Brain pericyte (primary cell): ENCODE data around the gene TRIM25.

Source experiments
- DNase-seq: peaks from one replicate; pipeline ENCODE4 v3.0.0-alpha.2; 2012; ENCODE audit warnings: low read depth, low spot score

TRIM25 gene

DNA sequence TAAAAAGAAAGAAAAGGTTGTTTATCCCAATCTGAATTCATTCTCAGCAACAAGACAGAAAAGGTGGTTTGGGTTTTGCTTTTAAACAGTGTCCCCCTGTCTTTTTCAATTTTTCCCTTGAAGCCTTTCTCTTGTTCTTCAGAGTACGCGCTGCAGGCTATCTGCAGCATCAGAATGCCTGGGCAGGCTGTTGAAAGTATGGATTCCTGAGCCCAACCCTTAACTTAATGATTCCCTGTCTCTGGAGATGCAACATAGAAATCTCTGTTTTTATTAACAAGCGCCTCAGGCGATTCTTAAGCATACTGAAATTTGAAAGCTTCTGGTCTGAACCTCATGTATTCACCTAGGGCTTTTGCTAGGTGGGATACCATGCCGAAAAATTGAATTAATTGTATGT, 47.8 kb downstream of the TRIM25 start:
- no peak for DNase-seq

DNA sequence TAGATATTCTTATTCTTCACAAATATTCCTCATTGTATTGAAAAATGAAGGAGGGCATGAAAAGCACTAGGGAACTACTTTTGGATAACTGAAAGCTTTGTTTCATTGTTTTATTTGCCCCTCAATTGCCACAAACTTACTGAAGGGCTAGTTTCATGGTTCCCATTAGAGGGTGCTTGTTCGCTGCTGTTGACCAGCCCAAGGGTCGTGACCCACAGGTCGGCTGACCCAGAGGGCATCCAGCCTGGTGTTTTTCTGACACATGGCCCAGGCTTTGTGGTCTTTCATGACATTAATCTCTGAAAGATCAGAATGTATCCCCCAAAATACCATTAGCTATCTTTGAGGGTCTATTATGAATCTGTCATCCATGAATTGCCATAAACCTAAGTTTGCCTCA, 49.9 kb downstream of the TRIM25 start:
- DNase-seq: no peak

DNA sequence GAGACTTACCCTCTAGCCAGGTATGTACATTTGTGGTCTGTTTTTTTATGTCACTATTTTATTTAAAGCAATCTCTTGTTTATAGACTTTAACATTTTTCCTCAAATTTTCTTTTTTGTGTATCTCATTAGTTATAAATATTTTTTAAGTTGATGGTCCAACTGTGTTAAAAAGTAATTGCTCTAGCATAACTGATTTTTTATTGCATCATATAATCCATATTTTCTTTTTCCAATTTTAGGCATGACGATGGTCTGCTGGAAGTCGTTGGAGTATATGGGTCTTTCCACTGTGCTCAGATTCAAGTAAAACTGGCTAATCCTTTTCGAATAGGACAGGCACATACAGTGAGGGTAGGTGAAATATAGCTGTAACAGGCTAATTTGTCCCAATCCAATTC, 52.0 kb downstream of the TRIM25 start:
- no peak for DNase-seq

DNA sequence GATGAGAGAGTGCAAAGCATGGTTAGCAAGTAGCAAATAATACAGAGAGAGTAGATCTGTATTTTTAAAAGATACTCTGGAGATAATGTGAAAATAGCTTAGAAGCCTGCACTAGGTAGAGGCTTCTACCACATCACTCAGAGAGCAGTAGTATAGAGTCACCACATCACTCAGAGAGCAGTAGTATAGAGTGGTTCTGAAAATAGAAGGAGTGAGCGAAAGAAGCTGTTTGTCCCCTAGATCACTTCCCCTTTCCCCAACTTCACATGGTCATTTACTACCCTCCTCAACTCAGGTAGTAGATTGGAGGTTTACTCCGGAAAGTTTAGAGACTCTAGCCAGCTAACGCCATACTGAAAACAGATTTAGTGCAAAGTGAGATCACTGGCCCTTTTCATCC, 62.8 kb downstream of the TRIM25 start:
- no peak for DNase-seq

DNA sequence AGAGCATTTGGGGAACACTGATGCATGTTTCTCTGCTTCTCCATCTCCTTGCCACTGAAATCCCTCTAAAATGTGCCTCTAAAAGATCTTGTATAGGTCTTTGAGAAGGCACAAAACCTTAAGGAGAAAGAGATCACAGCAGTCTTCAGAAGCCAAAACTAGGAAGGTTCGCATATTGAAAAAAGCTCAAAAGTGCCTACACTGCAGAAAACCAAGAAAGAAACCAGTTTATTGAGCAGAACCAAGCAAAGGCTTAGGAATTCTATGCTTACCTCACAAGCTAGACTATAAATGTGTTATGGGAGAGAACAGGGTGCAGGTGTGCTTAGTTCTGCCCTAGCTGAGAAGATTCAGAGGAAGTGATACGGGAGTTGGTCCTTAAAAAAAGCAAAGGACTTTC, 63.3 kb downstream of the TRIM25 start:
- DNase-seq: no peak

DNA sequence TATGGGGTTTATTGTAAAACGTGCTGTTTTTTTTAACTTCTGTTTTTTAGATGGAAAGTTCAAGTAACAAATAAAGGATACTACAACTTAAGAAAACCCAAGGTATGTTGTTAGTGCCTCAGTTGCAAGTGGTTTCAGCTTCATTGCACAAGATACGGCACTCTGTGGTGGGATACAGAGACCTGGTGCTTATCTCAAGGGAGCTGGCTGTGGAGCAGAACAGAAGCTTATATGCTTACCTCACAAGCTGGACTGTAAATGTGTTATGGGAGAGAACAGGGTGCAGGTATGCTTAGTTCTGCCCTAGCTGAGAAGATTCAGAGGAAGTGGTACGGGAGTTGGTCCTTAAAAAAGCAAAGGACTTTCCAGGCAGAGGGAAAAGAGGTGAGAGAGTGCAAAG, 64.7 kb downstream of the TRIM25 start:
- DNase-seq: no peak

DNA sequence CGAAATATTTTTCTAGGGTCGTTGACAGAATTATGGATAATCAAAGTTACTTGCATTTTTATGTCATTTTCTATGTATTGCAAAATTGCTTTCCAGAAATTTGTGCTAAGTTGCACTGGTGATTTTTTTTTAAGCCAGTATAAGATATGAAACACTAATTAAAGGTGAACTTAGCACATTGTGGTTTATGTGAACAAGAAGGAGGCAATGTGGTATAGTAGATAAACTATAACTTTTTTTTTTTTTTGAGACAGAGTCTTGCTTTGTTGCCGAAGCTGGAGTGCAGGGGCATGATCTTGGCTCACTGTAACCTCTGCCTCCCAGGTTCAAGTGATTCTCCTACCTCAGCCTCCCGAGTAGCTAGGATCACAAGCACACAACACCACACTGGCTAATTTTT, 66.7 kb downstream of the TRIM25 start:
- DNase-seq: no peak

DNA sequence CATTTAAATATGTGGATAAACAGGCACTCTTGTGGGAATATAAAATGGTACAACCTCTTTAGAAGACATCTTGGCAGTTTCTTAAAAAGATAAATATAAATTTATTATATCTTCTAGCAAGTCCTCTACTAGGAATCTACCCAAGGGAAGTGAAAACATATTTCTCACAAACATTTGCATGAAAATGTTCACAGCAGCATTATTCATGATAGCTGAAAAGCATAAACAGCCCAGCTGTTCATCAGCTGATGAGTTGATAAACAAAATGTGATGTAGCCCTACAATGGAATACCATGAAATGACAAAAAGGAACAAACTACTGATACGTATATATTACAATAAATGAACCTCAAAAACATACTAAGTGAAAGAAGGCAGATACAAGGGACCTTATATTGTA, 67.9 kb downstream of the TRIM25 start:
- no peak for DNase-seq

DNA sequence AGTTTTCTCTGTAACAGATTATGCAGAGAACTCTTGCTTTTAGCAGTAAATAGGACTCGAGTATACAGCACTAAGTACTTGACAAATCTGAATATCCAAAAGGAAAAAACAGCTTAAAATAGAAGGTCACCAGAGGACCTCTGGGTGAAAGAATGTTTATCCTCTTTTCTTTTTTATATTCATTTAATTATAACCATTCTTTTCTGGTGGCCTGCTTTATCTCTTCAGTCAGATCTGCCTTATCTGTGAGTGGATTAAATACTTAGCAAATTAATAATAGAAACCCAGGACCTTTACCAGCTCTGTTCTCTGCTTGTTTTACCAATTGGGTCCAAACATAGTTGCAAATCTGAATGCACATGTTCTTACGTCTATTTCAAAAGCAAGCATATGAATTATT, 71.3 kb downstream of the TRIM25 start:
- no peak for DNase-seq

DNA sequence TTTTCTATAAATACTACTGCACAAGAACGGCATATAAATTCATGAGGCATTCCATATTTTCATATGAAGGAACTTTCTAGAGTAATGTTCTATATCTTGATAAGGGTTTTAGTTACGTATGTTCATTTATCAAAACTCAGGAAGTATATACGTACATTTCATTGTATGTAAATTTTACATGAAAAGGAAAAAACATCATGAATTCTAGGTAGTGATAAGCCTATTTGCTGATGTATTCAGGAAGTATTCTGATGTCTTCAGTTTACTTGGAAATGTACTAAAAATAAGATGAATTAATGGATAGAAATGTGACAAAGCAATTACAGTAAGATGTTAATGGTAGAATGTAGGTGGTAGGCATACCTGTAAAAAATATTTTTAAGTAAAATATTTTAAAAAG, 75.2 kb downstream of the TRIM25 start:
- no peak for DNase-seq
